HG03064 (cell line): ENCODE results near the gene HINT1.

Experiments used
- ATAC-seq: cut with Tn5 transposase; IDR thresholded peaks from one replicate; pipeline ENCODE4 v1.9.1; 2021; ENCODE audit warnings: low read depth; ENCODE audit not compliant: unreplicated experiment

The HINT1 gene

GRCh38 chr5:131114754-131115153 is 50.3 kb downstream of the HINT1 start:
- ATAC-seq: no peak

GRCh38 chr5:131112424-131112823 is 52.6 kb downstream of the HINT1 start:
- no peak for ATAC-seq

- ATAC-seq: no peak
Observed at GRCh38 chr5:131110256-131110594, 54.8 kb downstream of the HINT1 start.

- peak; percentile 79 for ATAC-seq
Observed at GRCh38 chr5:131109540-131110255, 55.4 kb downstream of the HINT1 start.
